ENCODE results near the gene PAX9. TPM values are rescaled to one million over a fixed set of nuclear protein-coding genes. Genes with fewer than 3 reads are reported as not detected.

Gene PAX9
- total RNA-seq, 2 experiments from 2014 or later: not detected

DNA sequence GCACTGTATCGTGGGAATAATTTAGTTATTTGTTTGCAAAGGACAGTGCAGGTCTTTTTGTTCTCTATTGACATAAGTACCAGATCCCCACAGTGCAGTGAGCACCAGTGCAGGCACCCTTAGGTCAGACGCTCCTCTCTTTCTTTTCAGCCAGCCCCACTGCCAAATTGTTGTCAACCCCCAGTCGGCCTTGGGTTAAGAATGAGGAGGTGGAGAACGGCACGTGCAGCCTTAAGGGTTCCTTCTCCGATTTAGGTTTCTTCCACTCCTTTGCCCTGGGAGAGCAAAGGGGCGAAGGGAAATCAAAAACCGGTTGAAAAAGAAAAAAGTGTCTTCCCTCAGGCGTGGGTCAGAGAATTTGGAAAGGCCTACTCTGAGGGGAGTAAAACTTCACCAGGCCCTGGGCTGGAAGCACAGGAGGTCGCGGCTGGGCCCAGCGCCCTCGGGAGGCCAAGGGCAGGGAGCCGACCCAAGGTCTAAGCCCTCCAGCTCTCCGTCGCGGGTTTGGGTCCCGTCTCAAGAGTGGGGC lies 4.3 kb downstream of the PAX9 start:
- peaks cover 0 to 50% of the 10 kb centered on the region in 2 experiments for H3K9me3 ChIP-seq (ENCODE audit: control insufficient read depth in 1 of 2, insufficient read depth in 1 of 2, low read length in 2 of 2)
- intact Hi-C loops (cut with DNase I, micrococcal nuclease): no loop called here
- no peak overlapping the region for H3K4me3 ChIP-seq (ENCODE audit: low read length)
- no peak for DNase-seq
- Mint-ChIP-seq H3K36me3 (ENCODE audit: low read depth) (no peaks in the 10 kb centered on the region), H3K9me3 (no peaks in the 10 kb centered on the region), H3K27me3 (peaks cover 72% of the 10 kb centered on the region), H3K27ac (no peak overlapping the region), H3K4me3 (no peak overlapping the region), H3K4me1 (ENCODE audit: low read depth) (peaks cover 39% of the 10 kb centered on the region)
- peaks cover 54 to 86% of the 10 kb centered on the region in 2 experiments for H3K27me3 ChIP-seq (ENCODE audit: control insufficient read depth in 1 of 2, insufficient read depth in 2 of 2, low read length in 2 of 2)
- TF ChIP-seq, protein P1, sequence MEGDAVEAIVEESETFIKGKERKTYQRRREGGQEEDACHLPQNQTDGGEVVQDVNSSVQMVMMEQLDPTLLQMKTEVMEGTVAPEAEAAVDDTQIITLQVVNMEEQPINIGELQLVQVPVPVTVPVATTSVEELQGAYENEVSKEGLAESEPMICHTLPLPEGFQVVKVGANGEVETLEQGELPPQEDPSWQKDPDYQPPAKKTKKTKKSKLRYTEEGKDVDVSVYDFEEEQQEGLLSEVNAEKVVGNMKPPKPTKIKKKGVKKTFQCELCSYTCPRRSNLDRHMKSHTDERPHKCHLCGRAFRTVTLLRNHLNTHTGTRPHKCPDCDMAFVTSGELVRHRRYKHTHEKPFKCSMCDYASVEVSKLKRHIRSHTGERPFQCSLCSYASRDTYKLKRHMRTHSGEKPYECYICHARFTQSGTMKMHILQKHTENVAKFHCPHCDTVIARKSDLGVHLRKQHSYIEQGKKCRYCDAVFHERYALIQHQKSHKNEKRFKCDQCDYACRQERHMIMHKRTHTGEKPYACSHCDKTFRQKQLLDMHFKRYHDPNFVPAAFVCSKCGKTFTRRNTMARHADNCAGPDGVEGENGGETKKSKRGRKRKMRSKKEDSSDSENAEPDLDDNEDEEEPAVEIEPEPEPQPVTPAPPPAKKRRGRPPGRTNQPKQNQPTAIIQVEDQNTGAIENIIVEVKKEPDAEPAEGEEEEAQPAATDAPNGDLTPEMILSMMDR (IDR thresholded peaks at IDR 0.05): no peak
- CTCF ChIA-PET: no interaction called here
- POLR2A ChIA-PET: no interaction called here
- no peak for ATAC-seq (ENCODE audit: poor library complexity)
- no peak overlapping the region for H3K27ac ChIP-seq (ENCODE audit: low read depth in 1 of 2, low read length in 2 of 2)
- peaks cover 37% of the 10 kb centered on the region for H3K4me1 ChIP-seq (ENCODE audit: insufficient read depth, low read length)
- no peaks in the 10 kb centered on the region for H3K36me3 ChIP-seq (ENCODE audit: insufficient read depth, low read length)

DNA sequence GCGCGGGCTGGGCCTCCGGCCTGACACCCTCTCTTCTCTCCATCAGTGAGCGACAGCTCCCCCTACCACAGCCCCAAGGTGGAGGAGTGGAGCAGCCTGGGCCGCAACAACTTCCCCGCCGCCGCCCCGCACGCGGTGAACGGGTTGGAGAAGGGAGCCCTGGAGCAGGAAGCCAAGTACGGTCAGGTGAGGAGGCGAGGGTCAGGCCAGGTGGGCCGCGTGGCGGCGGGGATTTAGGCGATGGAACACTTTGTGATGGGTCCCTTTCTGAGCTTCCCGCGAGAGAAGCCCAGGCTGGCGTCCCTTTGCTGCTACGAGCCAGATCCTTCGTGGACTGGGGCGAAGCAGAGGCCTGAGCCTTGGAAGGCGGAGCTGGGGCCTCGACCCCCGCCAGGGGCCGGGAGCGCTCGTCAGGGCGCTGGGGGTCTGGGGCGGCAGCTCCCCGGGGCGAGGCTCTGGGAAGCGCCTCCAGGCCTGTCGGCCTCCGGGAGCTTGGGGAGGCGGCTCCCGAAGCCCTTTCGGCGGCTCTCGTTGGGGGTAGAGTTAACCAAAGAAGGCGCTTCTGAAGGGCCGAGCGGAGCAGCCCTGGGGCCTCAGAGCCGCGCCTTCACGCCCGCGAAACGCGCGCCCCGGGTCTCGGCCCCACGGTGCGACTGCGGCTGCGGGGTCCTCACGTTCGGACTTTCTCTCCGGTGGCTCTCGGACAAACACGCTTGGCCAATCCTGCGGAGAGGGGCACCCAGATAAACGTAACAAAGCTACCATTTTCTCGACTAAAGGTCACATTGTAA lies 5.0 kb downstream of the PAX9 start:
- intact Hi-C loops (cut with DNase I, micrococcal nuclease): no loop called here
- Histone ChIP-seq H3K4me3 (ENCODE audit: low read length) (no peak overlapping the region), H3K4me1 (ENCODE audit: insufficient read depth, low read length) (peaks cover 30% of the 10 kb centered on the region), H3K9me3 (ENCODE audit: control insufficient read depth in 1 of 2, insufficient read depth in 1 of 2, low read length in 2 of 2) (peaks cover 0 to 44% of the 10 kb centered on the region in 2 experiments), H3K36me3 (ENCODE audit: insufficient read depth, low read length) (no peaks in the 10 kb centered on the region), H3K27me3 (ENCODE audit: control insufficient read depth in 1 of 2, insufficient read depth in 2 of 2, low read length in 2 of 2) (peaks cover 48 to 80% of the 10 kb centered on the region in 2 experiments), H3K27ac (ENCODE audit: low read depth in 1 of 2, low read length in 2 of 2) (no peak overlapping the region)
- no peak overlapping the region for H3K27ac Mint-ChIP-seq
- no peaks in the 10 kb centered on the region for H3K9me3 Mint-ChIP-seq
- TF ChIP-seq, protein P1 (IDR thresholded peaks at IDR 0.05): no peak
- H3K27me3 Mint-ChIP-seq: peaks cover 70% of the 10 kb centered on the region
- peaks cover 35% of the 10 kb centered on the region for H3K4me1 Mint-ChIP-seq (ENCODE audit: low read depth)
- DNase-seq (no peak), ATAC-seq (ENCODE audit: poor library complexity) (no peak)
- ChIA-PET CTCF (no interaction called here), POLR2A (no interaction called here)
- no peak overlapping the region for H3K4me3 Mint-ChIP-seq
- H3K36me3 Mint-ChIP-seq (ENCODE audit: low read depth): no peaks in the 10 kb centered on the region

DNA sequence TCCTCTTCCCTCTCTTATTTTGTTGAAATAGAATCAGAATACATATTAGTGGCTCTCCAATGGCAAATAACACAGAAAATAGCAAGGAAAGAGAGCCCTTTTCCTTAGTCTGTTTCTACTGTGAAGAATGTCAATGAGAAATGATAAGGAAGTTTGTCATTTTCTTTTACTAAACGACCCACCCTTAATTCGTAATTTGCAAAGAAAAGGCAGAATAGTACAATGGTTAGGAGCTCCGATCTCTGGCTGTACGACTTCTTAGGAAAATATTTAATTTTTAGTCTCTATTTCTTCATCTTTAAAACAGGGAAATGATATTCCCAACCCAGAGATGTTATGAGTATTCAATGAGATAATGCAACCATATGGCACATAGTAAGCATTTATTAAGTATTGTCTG lies 6.0 kb downstream of the PAX9 start:
- TF ChIP-seq, protein P1 (IDR thresholded peaks at IDR 0.05): no peak
- H3K4me3 Mint-ChIP-seq: no peak overlapping the region
- Histone ChIP-seq H3K9me3 (ENCODE audit: control insufficient read depth in 1 of 2, insufficient read depth in 1 of 2, low read length in 2 of 2) (peaks cover 0 to 33% of the 10 kb centered on the region in 2 experiments), H3K27ac (ENCODE audit: low read depth in 1 of 2, low read length in 2 of 2) (no peak overlapping the region), H3K36me3 (ENCODE audit: insufficient read depth, low read length) (no peaks in the 10 kb centered on the region), H3K27me3 (ENCODE audit: control insufficient read depth in 1 of 2, insufficient read depth in 2 of 2, low read length in 2 of 2) (peaks cover 37 to 70% of the 10 kb centered on the region in 2 experiments), H3K4me3 (ENCODE audit: low read length) (no peak overlapping the region), H3K4me1 (ENCODE audit: insufficient read depth, low read length) (peaks cover 21% of the 10 kb centered on the region)
- no peaks in the 10 kb centered on the region for H3K36me3 Mint-ChIP-seq (ENCODE audit: low read depth)
- ChIA-PET POLR2A (no interaction called here), CTCF (no interaction called here)
- no peak overlapping the region for H3K27ac Mint-ChIP-seq
- peaks cover 25% of the 10 kb centered on the region for H3K4me1 Mint-ChIP-seq (ENCODE audit: low read depth)
- H3K27me3 Mint-ChIP-seq: peaks cover 59% of the 10 kb centered on the region
- no peak for DNase-seq
- H3K9me3 Mint-ChIP-seq: no peaks in the 10 kb centered on the region
- no peak for ATAC-seq (ENCODE audit: poor library complexity)
- intact Hi-C loops (cut with DNase I, micrococcal nuclease): no loop called here

All from CD4-positive, alpha-beta T cell (primary cell).